HG03135 (cell line): ENCODE results near the gene ACAD10.

Source experiments
- ATAC-seq: cut with Tn5 transposase; IDR thresholded peaks from one replicate; pipeline ENCODE4 v1.9.1; 2021; ENCODE audit warnings: mild to moderate bottlenecking, moderate library complexity; ENCODE audit not compliant: unreplicated experiment

ACAD10 gene

GRCh38 chr12:111773801-111774551 is 88.1 kb downstream of the ACAD10 start:
- ATAC-seq: no peak

- peak; percentile 66 for ATAC-seq
Observed at GRCh38 chr12:111775205-111776193, 89.6 kb downstream of the ACAD10 start.

- no peak for ATAC-seq
Observed at GRCh38 chr12:111776836-111777344, 91.0 kb downstream of the ACAD10 start.

GRCh38 chr12:111777345-111778045 is 91.6 kb downstream of the ACAD10 start:
- no peak for ATAC-seq

- no peak for ATAC-seq
Observed at GRCh38 chr12:111780166-111780565, 94.3 kb downstream of the ACAD10 start.

- no peak for ATAC-seq
Observed at GRCh38 chr12:111780615-111781014, 94.8 kb downstream of the ACAD10 start.

GRCh38 chr12:111781085-111781658 is 95.3 kb downstream of the ACAD10 start:
- no peak for ATAC-seq

GRCh38 chr12:111783046-111783445 is 97.2 kb downstream of the ACAD10 start:
- no peak for ATAC-seq

GRCh38 chr12:111784953-111785352 is 99.1 kb downstream of the ACAD10 start:
- no peak for ATAC-seq

- no peak for ATAC-seq
Observed at GRCh38 chr12:111785651-111786050, 99.8 kb downstream of the ACAD10 start.

GRCh38 chr12:111788178-111788654 is 102.4 kb downstream of the ACAD10 start:
- ATAC-seq: no peak

- no peak for ATAC-seq
Observed at GRCh38 chr12:111789779-111790178, 103.9 kb downstream of the ACAD10 start.

GRCh38 chr12:111791507-111791906 is 105.7 kb downstream of the ACAD10 start:
- ATAC-seq: no peak

- no peak for ATAC-seq
Observed at GRCh38 chr12:111792155-111792855, 106.5 kb downstream of the ACAD10 start.

- no peak for ATAC-seq
Observed at GRCh38 chr12:111792856-111793235, 107.0 kb downstream of the ACAD10 start.

GRCh38 chr12:111798182-111798581 is 112.3 kb downstream of the ACAD10 start:
- no peak for ATAC-seq

- ATAC-seq: no peak
Observed at GRCh38 chr12:111799758-111800157, 113.9 kb downstream of the ACAD10 start.

GRCh38 chr12:111803038-111803626 is 117.3 kb downstream of the ACAD10 start:
- ATAC-seq: no peak

GRCh38 chr12:111803851-111804250 is 118.0 kb downstream of the ACAD10 start:
- no peak for ATAC-seq
